OCI-LY1 (cell line): ENCODE measurements around the gene USP17L20.
"Not testable (repeated sequence)": the region's sequence is repeated elsewhere in the genome, so short reads cannot be mapped to it uniquely, and the experiment has no call there.

Experiments
- EZH2 ChIP-seq: fragments of 200-600 bp; sonication (generic), shearing (Covaris generic); IDR thresholded peaks from 2 replicates; pipeline ENCODE4 v1.8.0; 2017; ENCODE audit warnings: borderline replicate concordance, mixed run types, mild to moderate bottlenecking, antibody characterized with exemption, low read length, moderate library complexity, mixed read lengths
- TF ChIP-seq, protein P1 (sequence below): fragments of 200-600 bp; sonication (generic), shearing (Covaris generic); IDR thresholded peaks from 2 replicates; pipeline ENCODE4 v1.5.1; 2017; ENCODE audit warnings: mild to moderate bottlenecking, antibody characterized with exemption, low read length, moderate library complexity, mixed read lengths

DNA sequence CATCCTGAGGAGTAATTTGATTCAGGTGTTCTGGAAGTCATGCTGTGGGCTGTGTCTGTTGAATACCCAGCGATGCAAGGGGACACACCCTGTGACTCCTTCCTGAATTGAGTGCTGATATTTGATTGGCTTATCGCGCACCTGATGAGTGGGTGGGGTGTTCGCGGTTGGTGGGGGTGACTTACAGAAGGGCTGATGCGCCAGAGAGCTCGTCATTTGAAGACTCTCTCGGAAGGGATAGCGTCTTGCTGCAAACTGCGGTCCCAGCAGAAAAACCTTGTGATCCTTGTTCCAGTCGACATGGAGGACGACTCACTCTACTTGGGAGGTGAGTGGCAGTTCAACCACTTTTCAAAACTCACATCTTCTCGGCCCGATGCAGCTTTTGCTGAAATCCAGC, 42.8 kb upstream of the USP17L20 start, which contains the start of gene USP17L11:
- TF ChIP-seq, protein P1, sequence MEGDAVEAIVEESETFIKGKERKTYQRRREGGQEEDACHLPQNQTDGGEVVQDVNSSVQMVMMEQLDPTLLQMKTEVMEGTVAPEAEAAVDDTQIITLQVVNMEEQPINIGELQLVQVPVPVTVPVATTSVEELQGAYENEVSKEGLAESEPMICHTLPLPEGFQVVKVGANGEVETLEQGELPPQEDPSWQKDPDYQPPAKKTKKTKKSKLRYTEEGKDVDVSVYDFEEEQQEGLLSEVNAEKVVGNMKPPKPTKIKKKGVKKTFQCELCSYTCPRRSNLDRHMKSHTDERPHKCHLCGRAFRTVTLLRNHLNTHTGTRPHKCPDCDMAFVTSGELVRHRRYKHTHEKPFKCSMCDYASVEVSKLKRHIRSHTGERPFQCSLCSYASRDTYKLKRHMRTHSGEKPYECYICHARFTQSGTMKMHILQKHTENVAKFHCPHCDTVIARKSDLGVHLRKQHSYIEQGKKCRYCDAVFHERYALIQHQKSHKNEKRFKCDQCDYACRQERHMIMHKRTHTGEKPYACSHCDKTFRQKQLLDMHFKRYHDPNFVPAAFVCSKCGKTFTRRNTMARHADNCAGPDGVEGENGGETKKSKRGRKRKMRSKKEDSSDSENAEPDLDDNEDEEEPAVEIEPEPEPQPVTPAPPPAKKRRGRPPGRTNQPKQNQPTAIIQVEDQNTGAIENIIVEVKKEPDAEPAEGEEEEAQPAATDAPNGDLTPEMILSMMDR, result not testable (repeated sequence)
- not testable (repeated sequence) for TF ChIP-seq EZH2
